Transverse colon (tissue), 4 donors: Measurements from ENCODE around the gene MPND. TPM values are rescaled to one million over a fixed set of nuclear protein-coding genes. Genes with fewer than 3 reads are reported as not detected.
A peak's percentile ranks its signal among the peaks of the same experiment; 100 is the strongest.

Source experiments
- DNase-seq: peaks from one replicate; pipeline ENCODE4 v3.0.0-alpha.2; 2019
- H3K27ac ChIP-seq, 4 donors: fragments of 200-600 bp; sonication (generic); 2 replicates each; pipeline ENCODE4 v1.5.1; 2016 to 2018; ENCODE audit warnings: inconsistent platforms in 4 of 4
- H3K27me3 ChIP-seq: fragments of 200-600 bp; sonication (generic); 2 replicates; pipeline ENCODE4 v1.5.1; 2017; ENCODE audit warnings: inconsistent platforms
- H3K36me3 ChIP-seq, 4 donors: fragments of 200-600 bp; sonication (generic); 2 replicates each; pipeline ENCODE4 v1.5.1; 2017 to 2019; ENCODE audit warnings: inconsistent platforms in 4 of 4
- H3K4me1 ChIP-seq, 4 donors: fragments of 200-600 bp; sonication (generic); 2 replicates each; pipeline ENCODE4 v1.5.1; 2017 to 2020; ENCODE audit warnings: inconsistent platforms in 4 of 4
- H3K4me3 ChIP-seq, 4 donors: fragments of 200-600 bp; sonication (generic); 1 replicate in 1 of 4; 2 replicates in 3 of 4; pipeline versions ENCODE4 v1.5.1 to v1.6.1; 2017 to 2019; ENCODE audit warnings: inconsistent platforms in 4 of 4
- H3K9me3 ChIP-seq, 2 donors: fragments of 200-600 bp; sonication (generic); 2 replicates each; pipeline ENCODE4 v1.5.1; 2017 to 2019; ENCODE audit warnings: inconsistent platforms in 2 of 2
- EP300 ChIP-seq: sonication (generic); formaldehyde crosslinking; IDR thresholded peaks from one replicate; pipeline ENCODE4 v1.6.1; 2017; ENCODE audit warnings: antibody characterized with exemption, low read depth
- POLR2A ChIP-seq: fragments of 450-650 bp; IDR thresholded peaks from one replicate; pipeline ENCODE4 v1.6.1; 2016; ENCODE audit warnings: antibody characterized with exemption, mild to moderate bottlenecking, moderate library complexity
- POLR2AphosphoS5 ChIP-seq, 3 donors: sonication (generic); formaldehyde crosslinking; IDR thresholded peaks; one replicate each; pipeline ENCODE4 v1.6.1; 2016; ENCODE audit warnings: antibody characterized with exemption in 3 of 3
- WGBS, 2 donors: methylation state at CpG; one replicate each; pipeline ENCODE4 v1.1.5; 2018; ENCODE audit warnings: low coverage in 1 of 2; 5-methylcytosine and 5-hydroxymethylcytosine counted together
- in situ Hi-C, 4 donors: fragments of 200-750 bp; cut with MboI; loops; one replicate each; pipeline versions ENCODE4 v1.15.0 to v1.15.1; 2017; ENCODE audit warnings: low sequenced_read_pairs in 3 of 4, low pct_ligation_motif_present in 1 of 4, low pct_unique_long_range_greater_than_20kb in 1 of 4
- intact Hi-C: fragments of 100-400 bp; cut with DNase I; formaldehyde crosslinking; loops from one replicate; pipeline ENCODE4 v1.15.1; 2023; ENCODE audit warnings: low total_unique reads
- total RNA-seq, 4 donors: library from RNA; depleted of rRNA; stranded (reverse); fragments of >200 nt; gene quantifications; one replicate each; pipeline ENCODE4 v1.1.0, GENCODE V29; 2016
- TF ChIP-seq, protein P1 (sequence below), 5 experiments: fragments of 200-600 bp in 3 of 5; fragments of 450-650 bp in 2 of 5; sonication (generic) in 3 of 5; IDR thresholded peaks; 1 replicate in 2 of 5; 2 replicates in 3 of 5; pipeline ENCODE4 v1.5.1; 2016 to 2017; ENCODE audit warnings: antibody characterized with exemption in 5 of 5, inconsistent platforms in 3 of 5, mild to moderate bottlenecking in 2 of 5, moderate library complexity in 1 of 5

The MPND gene
- total RNA-seq, 4 donors from 2014 or later, result 16.5 to 96.5 (median 33.7) TPM

DNA sequence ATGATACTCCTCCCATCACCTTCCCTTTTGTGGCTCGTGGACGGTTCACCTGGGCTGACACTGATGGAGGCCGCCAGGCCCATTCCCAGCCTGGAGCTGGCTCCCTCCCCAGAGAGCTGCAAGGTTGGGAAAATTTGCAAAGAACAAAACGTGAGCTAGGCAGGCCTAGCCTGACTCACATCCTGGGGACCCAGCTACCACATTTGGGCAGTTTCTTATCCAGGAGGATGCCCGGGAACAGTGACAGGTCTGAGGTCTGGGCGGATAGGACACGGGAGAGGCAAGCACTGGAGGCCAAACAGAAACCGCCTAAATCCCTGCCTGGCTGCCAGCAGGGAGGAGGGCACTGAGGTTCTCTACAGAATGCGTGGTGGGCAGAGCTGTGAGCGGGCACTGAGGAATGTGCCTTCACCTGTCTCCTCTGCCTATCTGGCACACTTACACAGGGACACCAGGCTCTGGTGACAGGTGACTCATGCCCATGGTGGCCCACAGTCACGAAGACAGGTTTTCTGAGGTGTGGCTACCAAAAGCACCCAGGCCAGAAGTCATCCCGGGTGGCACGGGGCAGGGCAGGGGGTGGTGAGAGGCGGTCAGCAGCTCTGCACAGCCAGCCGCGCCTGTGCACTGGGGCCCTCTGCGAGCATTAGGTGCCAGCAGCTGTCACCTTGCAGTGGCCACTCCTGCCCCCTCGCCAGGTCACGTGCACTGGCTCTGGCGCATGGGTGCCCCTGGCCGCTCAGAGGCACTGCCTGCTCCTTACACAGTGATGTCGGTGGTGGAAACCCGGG, 33.8 kb downstream of the MPND start:
- Histone ChIP-seq H3K4me3 (no peak overlapping the region), H3K36me3 (no peaks in the 10 kb centered on the region), H3K4me1 (peaks cover 51 to 81% (median 62%) of the 10 kb centered on the region in 4 donors), H3K9me3 (no peaks in the 10 kb centered on the region), H3K27me3 (no peaks in the 10 kb centered on the region), H3K27ac (peak overlapping the region in 1 of 4 donors; percentile 85)
- DNase-seq, result no peak
- no peak for TF ChIP-seq POLR2A
- TF ChIP-seq POLR2AphosphoS5 (IDR thresholded peaks at IDR 0.05), result no peak
- TF ChIP-seq, protein P1, sequence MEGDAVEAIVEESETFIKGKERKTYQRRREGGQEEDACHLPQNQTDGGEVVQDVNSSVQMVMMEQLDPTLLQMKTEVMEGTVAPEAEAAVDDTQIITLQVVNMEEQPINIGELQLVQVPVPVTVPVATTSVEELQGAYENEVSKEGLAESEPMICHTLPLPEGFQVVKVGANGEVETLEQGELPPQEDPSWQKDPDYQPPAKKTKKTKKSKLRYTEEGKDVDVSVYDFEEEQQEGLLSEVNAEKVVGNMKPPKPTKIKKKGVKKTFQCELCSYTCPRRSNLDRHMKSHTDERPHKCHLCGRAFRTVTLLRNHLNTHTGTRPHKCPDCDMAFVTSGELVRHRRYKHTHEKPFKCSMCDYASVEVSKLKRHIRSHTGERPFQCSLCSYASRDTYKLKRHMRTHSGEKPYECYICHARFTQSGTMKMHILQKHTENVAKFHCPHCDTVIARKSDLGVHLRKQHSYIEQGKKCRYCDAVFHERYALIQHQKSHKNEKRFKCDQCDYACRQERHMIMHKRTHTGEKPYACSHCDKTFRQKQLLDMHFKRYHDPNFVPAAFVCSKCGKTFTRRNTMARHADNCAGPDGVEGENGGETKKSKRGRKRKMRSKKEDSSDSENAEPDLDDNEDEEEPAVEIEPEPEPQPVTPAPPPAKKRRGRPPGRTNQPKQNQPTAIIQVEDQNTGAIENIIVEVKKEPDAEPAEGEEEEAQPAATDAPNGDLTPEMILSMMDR (IDR thresholded peaks at IDR 0.05), result no peak
- TF ChIP-seq EP300, result no peak
- in situ Hi-C loops, result no loop called here
- 87% methylated on average over 21 of the region's 23 CpGs; no CpG with 5 or more reads in 1 of the 2 donors for WGBS, 2 donors
- intact Hi-C loops, result no loop called here

DNA sequence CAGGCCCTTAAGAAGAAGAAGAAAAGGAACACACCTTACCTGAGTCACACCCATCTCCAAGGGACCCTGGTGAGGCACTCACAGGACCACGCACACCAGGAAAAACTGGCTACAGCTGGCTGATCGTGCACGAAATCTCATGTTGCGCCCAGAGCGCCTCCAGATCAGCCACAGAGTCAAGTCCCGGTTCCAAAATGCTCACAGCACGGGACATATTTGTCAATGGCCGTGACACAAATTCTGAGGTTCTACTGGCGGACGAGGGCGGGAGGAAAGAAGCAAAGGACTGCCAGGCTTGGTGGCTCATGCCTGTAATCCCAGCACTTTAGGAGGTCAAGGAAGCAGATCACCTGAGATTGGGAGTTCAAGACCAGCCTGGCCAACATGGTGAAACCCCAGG, 35.5 kb downstream of the MPND start:
- Histone ChIP-seq H3K36me3 (no peaks in the 10 kb centered on the region), H3K27ac (no peak overlapping the region), H3K27me3 (no peaks in the 10 kb centered on the region), H3K9me3 (no peaks in the 10 kb centered on the region), H3K4me1 (peaks cover 40 to 64% (median 46%) of the 10 kb centered on the region in 4 donors), H3K4me3 (no peak overlapping the region)
- no peak for TF ChIP-seq POLR2A
- TF ChIP-seq, protein P1 (IDR thresholded peaks at IDR 0.05), result no peak
- TF ChIP-seq EP300, result no peak
- TF ChIP-seq POLR2AphosphoS5 (IDR thresholded peaks at IDR 0.05), result no peak
- no peak for DNase-seq
- 90% methylated on average over 11 of the region's 11 CpGs; no CpG with 5 or more reads in 1 of the 2 donors for WGBS, 2 donors
- in situ Hi-C loops (no loop called here), intact Hi-C loops (no loop called here)

DNA sequence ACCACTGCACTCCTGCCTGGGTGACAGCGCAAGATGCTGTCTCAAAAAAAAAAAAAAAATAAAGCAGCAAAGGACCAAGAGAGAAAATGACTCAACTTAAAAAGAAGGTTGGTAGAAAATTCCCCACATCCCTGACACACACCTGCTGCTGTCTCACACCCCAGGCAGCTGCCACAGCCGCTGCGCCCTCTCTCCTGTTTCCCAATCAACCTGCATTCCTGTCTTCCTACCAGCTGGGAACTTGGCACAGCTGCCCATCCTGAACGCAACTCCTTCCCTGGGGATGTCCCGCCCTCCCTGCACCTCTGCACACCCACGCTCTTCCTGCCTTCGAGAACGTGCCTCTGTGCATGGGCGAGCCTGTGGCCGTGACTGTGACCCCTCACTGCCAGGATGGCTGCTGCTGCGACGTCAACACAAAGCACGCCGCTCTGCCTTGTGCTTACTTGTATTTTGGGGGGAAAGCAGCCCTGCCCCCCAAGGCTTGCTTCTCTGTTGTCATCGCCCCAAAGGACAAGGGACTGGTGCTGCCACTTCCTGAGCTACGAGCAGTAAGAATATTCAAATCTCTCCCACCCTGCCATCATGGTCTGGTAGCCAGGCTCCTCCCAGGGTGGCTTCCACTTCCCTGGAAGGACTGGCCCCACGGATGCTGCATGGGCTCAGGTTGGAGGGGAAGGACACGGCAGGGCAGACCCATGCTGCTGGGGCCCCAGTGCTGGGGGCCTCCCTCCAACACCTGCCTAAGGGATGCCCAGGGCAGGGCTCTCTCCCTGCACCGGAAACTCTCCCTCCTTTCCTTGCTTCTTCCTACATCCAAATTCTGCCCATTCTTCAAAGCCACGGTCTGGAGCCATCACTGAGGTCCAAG, 36.3 kb downstream of the MPND start:
- H3K27me3 ChIP-seq, result no peaks in the 10 kb centered on the region
- H3K4me1 ChIP-seq, result peaks cover 33 to 57% (median 39%) of the 10 kb centered on the region in 4 donors
- H3K9me3 ChIP-seq, result no peaks in the 10 kb centered on the region
- DNase-seq, result no peak
- 33 to 48% methylated on average over 3 to 20 of the region's 20 CpGs for WGBS, 2 donors
- in situ Hi-C loops (no loop called here), intact Hi-C loops (no loop called here)
- peak overlapping the region; percentile 2 to 46 (median 25) for H3K27ac ChIP-seq
- H3K36me3 ChIP-seq, result no peaks in the 10 kb centered on the region
- no peak overlapping the region for H3K4me3 ChIP-seq
- no peak for TF ChIP-seq POLR2A
- TF ChIP-seq, protein P1 (IDR thresholded peaks at IDR 0.05), result no peak
- TF ChIP-seq EP300, result no peak
- no peak for TF ChIP-seq POLR2AphosphoS5 (IDR thresholded peaks at IDR 0.05)

DNA sequence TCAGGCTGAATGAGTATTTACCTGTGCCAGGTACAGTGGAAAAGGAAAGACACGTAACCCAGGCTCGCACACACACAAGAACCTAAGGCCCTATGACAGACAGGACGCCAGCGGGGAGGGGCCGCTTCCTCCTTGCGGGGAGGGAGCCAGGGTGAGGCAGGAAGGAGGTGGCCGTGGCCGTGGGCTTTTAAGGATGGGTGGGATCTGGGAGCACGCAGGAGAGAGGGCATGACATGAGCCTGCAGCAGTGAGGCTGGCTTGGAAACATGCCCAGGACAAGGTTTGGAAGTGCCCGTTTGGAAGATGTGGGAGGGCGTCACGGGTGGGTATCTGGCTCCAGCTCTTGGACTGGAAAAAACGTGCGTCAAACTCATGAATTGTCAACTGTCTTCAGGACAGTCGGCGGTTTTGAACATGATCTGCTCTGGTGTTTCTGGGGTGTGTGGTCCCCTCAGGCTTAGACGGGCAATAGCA, 36.9 kb downstream of the MPND start:
- no peak overlapping the region for H3K4me3 ChIP-seq
- no peak for TF ChIP-seq POLR2A
- no peak for TF ChIP-seq EP300
- no peak for TF ChIP-seq POLR2AphosphoS5 (IDR thresholded peaks at IDR 0.05)
- TF ChIP-seq, protein P1 (IDR thresholded peaks at IDR 0.05), result no peak
- in situ Hi-C loops, result no loop called here
- 35% methylated on average over 17 of the region's 17 CpGs; no CpG with 5 or more reads in 1 of the 2 donors for WGBS, 2 donors
- intact Hi-C loops, result no loop called here
- H3K9me3 ChIP-seq, result no peaks in the 10 kb centered on the region
- no peaks in the 10 kb centered on the region for H3K27me3 ChIP-seq
- H3K27ac ChIP-seq, result peak overlapping the region; percentile 18 to 46 (median 25)
- H3K36me3 ChIP-seq, result no peaks in the 10 kb centered on the region
- H3K4me1 ChIP-seq, result peaks cover 26 to 50% (median 32%) of the 10 kb centered on the region in 4 donors
- no peak for DNase-seq
